CD4-positive, alpha-beta memory T cell (primary cell): ENCODE measurements around the gene DCPS. TPM values are rescaled to one million over a fixed set of nuclear protein-coding genes. Genes with fewer than 3 reads are reported as not detected.
"Not testable (repeated sequence)": the region's sequence is repeated elsewhere in the genome, so short reads cannot be mapped to it uniquely, and the experiment has no call there.

Source experiments
- CTCF ChIA-PET: fragments of 350-600 bp; sonication (Branson Sonifier 250); formaldehyde crosslinking; loops from one replicate; lab custom pipeline; 2021; ENCODE audit warnings: inconsistent platforms; ENCODE audit not compliant: partially characterized antibody; lab: Charles Lee
- POLR2A ChIA-PET: fragments of 350-600 bp; sonication (Branson Sonifier 250); formaldehyde crosslinking; loops from one replicate; lab custom pipeline; 2021; ENCODE audit not compliant: partially characterized antibody; lab: Charles Lee
- DNase-seq, 5 donors: peaks; one replicate each; pipeline versions ENCODE4 v3.0.0 to v3.0.0-alpha.2; 2020 to 2022; ENCODE audit warnings: mixed read lengths in 1 of 5
- H3K27ac ChIP-seq: one replicate; pipeline ENCODE4 v1.7.0; 2013; ENCODE audit warnings: low read depth, low read length
- H3K27me3 ChIP-seq: 2 replicates; pipeline ENCODE4 v1.7.0; 2013; ENCODE audit warnings: mild to moderate bottlenecking, low read length, moderate library complexity; ENCODE audit not compliant: insufficient read depth
- H3K36me3 ChIP-seq: 2 replicates; pipeline ENCODE4 v1.7.0; 2013; ENCODE audit warnings: mild to moderate bottlenecking, low read length, moderate library complexity; ENCODE audit not compliant: insufficient read depth
- H3K4me1 ChIP-seq: 2 replicates; pipeline ENCODE4 v1.7.0; 2013; ENCODE audit warnings: mild to moderate bottlenecking, low read length, moderate library complexity; ENCODE audit not compliant: insufficient read depth
- H3K4me3 ChIP-seq, 2 donors: one replicate each; pipeline ENCODE4 v1.7.0; 2013; ENCODE audit warnings: low read length in 2 of 2, mild to moderate bottlenecking in 1 of 2
- H3K9me3 ChIP-seq, 2 donors: one replicate each; pipeline ENCODE4 v1.7.0; 2013; ENCODE audit warnings: low read length in 2 of 2, control low read depth in 1 of 2; ENCODE audit not compliant: control insufficient read depth in 1 of 2
- H3K27ac Mint-ChIP-seq, 7 donors: one replicate each; pipeline ENCODE4 v1.8.0; 2020 to 2021; ENCODE audit warnings: mixed read lengths in 7 of 7, mild to moderate bottlenecking in 6 of 7, inconsistent platforms in 3 of 7, moderate library complexity in 3 of 7
- H3K27me3 Mint-ChIP-seq, 2 donors: one replicate each; pipeline ENCODE4 v1.8.0; 2020 to 2021; ENCODE audit warnings: mixed read lengths in 2 of 2
- H3K36me3 Mint-ChIP-seq, 2 donors: one replicate each; pipeline ENCODE4 v1.8.0; 2020 to 2021; ENCODE audit warnings: mixed read lengths in 2 of 2, inconsistent platforms in 1 of 2, mild to moderate bottlenecking in 1 of 2
- H3K4me1 Mint-ChIP-seq, 4 donors: one replicate each; pipeline ENCODE4 v1.8.0; 2020 to 2021; ENCODE audit warnings: mixed read lengths in 4 of 4, mild to moderate bottlenecking in 1 of 4
- H3K4me3 Mint-ChIP-seq, 8 donors: one replicate each; pipeline ENCODE4 v1.8.0; 2020 to 2021; ENCODE audit warnings: mixed read lengths in 8 of 8, mild to moderate bottlenecking in 7 of 8, moderate library complexity in 6 of 8, inconsistent platforms in 3 of 8
- H3K9me3 Mint-ChIP-seq, 8 donors: one replicate each; pipeline ENCODE4 v1.8.0; 2020 to 2021; ENCODE audit warnings: mixed read lengths in 8 of 8, mild to moderate bottlenecking in 5 of 8, inconsistent platforms in 3 of 8, moderate library complexity in 1 of 8
- intact Hi-C: fragments of 100-400 bp; cut with micrococcal nuclease; formaldehyde crosslinking; loops from one replicate; pipeline ENCODE4 v1.15.1; 2023
- polyA plus RNA-seq, 2 donors: library from polyadenylated mRNA; unstranded; fragments of 300-500 nt; fragmentation: Illumina TruSeq; gene quantifications; one replicate each; pipeline ENCODE4 v1.2.3, GENCODE V29; 2021
- total RNA-seq, 2 experiments: library from RNA; stranded (reverse); gene quantifications; one replicate each; pipeline ENCODE4 v1.2.3, GENCODE V29; 2021

DCPS gene
- total and polyA plus RNA-seq, 4 experiments from 2014 or later: 20.2 to 48.0 (median 30.7) TPM

DNA sequence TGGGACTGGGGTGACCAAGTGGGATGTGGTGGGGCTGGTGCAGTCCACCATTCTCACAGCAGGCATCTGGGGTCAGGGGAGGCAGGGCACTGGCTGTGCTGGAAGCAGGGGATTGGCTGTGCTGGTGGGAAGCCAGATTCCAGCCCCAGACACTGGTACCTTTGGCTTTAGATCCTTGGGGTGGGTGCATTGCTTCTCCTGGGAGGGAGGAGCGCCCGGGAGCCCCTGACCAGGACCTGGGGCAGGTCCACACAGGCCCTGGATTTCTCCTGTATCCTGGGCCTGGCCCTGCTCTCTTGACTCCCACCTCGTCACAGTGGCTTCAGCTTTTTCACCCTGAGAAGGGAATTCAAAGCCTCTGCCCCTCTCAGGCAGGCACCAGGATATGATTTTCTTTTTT lies 90.2 kb downstream of the DCPS start:
- ChIA-PET CTCF (no interaction called here), POLR2A (no interaction called here)
- Histone ChIP-seq H3K36me3 (no peaks in the 10 kb centered on the region), H3K27me3 (no peaks in the 10 kb centered on the region), H3K27ac (no peak overlapping the region), H3K9me3 (no peaks in the 10 kb centered on the region), H3K4me3 (no peak overlapping the region), H3K4me1 (no peaks in the 10 kb centered on the region)
- no peaks in the 10 kb centered on the region for H3K36me3 Mint-ChIP-seq
- H3K9me3 Mint-ChIP-seq: no peaks in the 10 kb centered on the region
- no peak overlapping the region for H3K4me3 Mint-ChIP-seq
- no peak overlapping the region for H3K27ac Mint-ChIP-seq
- DNase-seq: no peak
- H3K4me1 Mint-ChIP-seq: peaks cover 0 to 2% (median 0%) of the 10 kb centered on the region in 4 donors
- intact Hi-C loops: no loop called here
- H3K27me3 Mint-ChIP-seq: no peaks in the 10 kb centered on the region

DNA sequence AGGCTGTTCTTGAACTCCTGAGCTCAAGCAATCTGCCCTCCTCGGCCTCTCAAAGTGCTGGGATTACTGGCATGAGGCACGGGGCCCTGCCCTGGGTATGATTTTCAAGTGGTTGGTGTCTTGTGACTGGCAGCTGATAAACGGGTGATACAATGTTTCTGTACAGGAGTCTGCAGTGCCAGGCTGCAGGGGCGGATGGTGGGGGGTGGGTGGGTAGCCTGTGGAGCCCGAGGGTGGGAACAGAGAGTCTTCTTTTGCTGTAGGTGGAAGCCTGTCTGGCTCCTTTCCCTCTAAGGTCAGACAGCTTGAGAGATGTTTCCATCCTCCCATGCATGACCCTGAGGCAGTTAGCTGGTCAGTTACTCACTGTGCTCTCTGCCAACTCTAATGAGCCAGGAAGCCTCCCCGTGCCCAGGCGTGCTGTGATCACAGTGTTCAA lies 90.8 kb downstream of the DCPS start:
- H3K4me3 Mint-ChIP-seq, CTCF ChIA-PET, H3K36me3 ChIP-seq, POLR2A ChIA-PET, H3K27me3 ChIP-seq, H3K27ac ChIP-seq, intact Hi-C loops, H3K9me3 Mint-ChIP-seq, H3K4me1 ChIP-seq, H3K36me3 Mint-ChIP-seq, H3K4me1 Mint-ChIP-seq, H3K27ac Mint-ChIP-seq, H3K4me3 ChIP-seq, DNase-seq, H3K9me3 ChIP-seq, H3K27me3 Mint-ChIP-seq: not testable (repeated sequence)

Other genes with a start within 250 kb of the DCPS start
- 1 to 10 TPM; 2.7 to 3.1 TPM for gene CDON, start 241.2 kb upstream of the DCPS start, total RNA-seq
- under 1 TPM; 0.03 to 0.54 TPM for gene CDON, start 241.2 kb upstream of the DCPS start, polyA plus RNA-seq
- 10 to 100 TPM; 39.3 to 41.2 TPM for gene RPUSD4, start 92.4 kb upstream of the DCPS start, total RNA-seq
- gene RPUSD4, start 92.4 kb upstream of the DCPS start, polyA plus RNA-seq: 10 to 100 TPM; 18.5 to 19.8 TPM
- 10 to 100 TPM; 12.6 to 13.2 TPM for gene FAM118B, start 92.3 kb upstream of the DCPS start, total RNA-seq
- 10 to 100 TPM in 1 of 2 donors, 1 to 10 TPM in 1; 8.4 to 13.7 TPM for gene FAM118B, start 92.3 kb upstream of the DCPS start, polyA plus RNA-seq
- 100 to 1,000 TPM; 171 to 176 TPM for gene SRPRA, start 35.2 kb upstream of the DCPS start, total RNA-seq
- 100 to 1,000 TPM; 132 to 146 TPM for gene SRPRA, start 35.2 kb upstream of the DCPS start, polyA plus RNA-seq
- gene FOXRED1, start 34.9 kb upstream of the DCPS start, total RNA-seq: 10 to 100 TPM; 30.5 to 32.5 TPM
- gene FOXRED1, start 34.9 kb upstream of the DCPS start, polyA plus RNA-seq: 10 to 100 TPM; 18.7 to 27.3 TPM
- 10 to 100 TPM; 25.4 to 27.4 TPM for gene TIRAP, start 21.0 kb upstream of the DCPS start, total RNA-seq
- 10 to 100 TPM in 1 of 2 donors, 1 to 10 TPM in 1; 5.9 to 12.8 TPM for gene TIRAP, start 21.0 kb upstream of the DCPS start, polyA plus RNA-seq
- 1 to 10 TPM; 2.6 TPM for gene ST3GAL4, start 51.6 kb downstream of the DCPS start, total RNA-seq
- 1 to 10 TPM; 4.6 to 5.9 TPM for gene ST3GAL4, start 51.6 kb downstream of the DCPS start, polyA plus RNA-seq